Measurements from ENCODE around the gene TGM2. TPM values are rescaled to one million over a fixed set of nuclear protein-coding genes. Genes with fewer than 3 reads are reported as not detected.
"Not testable (repeated sequence)": the region's sequence is repeated elsewhere in the genome, so short reads cannot be mapped to it uniquely, and the experiment has no call there.

The TGM2 gene
- total RNA-seq, 4 donors from 2014 or later: 163 to 385 (median 188) TPM

DNA sequence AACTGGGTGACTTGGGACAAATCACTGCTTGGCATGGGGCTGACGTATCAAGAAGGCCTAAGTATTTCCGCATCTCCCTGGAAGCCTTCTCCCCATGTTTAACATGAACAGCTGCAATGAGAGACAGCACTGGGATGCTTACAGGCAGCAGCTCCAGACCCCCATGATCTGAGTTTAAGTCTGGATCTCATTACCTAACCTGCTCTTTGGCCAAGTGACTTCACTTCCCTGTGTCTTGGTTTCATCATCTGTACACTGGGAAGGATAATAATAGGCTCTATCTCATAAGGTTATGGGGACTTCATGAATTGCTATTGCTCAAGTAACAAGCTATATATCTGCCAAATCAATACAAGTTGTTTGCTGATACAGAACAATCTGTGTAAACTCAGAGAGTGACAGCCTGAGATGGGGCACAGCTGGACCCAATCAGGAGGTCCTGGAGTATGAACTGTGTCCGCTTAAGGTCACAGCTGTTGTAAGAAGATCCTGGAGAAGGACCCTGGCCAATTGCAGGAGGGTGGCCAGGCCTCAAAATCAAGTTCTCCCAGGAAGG, 56.0 kb downstream of the TGM2 start:
- 21 to 57% methylated on average over 1 to 2 of the region's 3 CpGs for WGBS, 2 donors (ENCODE audit: low coverage in 1 of 2)
- H3K4me1 ChIP-seq: peaks cover 3 to 50% (median 27%) of the 10 kb centered on the region in 3 donors
- no peaks in the 10 kb centered on the region for H3K36me3 ChIP-seq
- H3K9me3 ChIP-seq: no peaks in the 10 kb centered on the region
- peak overlapping the region; percentile 12 to 85 (median 74) for H3K27ac ChIP-seq
- peak; percentile 84 for TF ChIP-seq POLR2AphosphoS5 (IDR thresholded peaks at IDR 0.05)
- TF ChIP-seq, protein P1, sequence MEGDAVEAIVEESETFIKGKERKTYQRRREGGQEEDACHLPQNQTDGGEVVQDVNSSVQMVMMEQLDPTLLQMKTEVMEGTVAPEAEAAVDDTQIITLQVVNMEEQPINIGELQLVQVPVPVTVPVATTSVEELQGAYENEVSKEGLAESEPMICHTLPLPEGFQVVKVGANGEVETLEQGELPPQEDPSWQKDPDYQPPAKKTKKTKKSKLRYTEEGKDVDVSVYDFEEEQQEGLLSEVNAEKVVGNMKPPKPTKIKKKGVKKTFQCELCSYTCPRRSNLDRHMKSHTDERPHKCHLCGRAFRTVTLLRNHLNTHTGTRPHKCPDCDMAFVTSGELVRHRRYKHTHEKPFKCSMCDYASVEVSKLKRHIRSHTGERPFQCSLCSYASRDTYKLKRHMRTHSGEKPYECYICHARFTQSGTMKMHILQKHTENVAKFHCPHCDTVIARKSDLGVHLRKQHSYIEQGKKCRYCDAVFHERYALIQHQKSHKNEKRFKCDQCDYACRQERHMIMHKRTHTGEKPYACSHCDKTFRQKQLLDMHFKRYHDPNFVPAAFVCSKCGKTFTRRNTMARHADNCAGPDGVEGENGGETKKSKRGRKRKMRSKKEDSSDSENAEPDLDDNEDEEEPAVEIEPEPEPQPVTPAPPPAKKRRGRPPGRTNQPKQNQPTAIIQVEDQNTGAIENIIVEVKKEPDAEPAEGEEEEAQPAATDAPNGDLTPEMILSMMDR (IDR thresholded peaks at IDR 0.05): no peak
- peak; percentile 67 for ATAC-seq
- H3K27me3 ChIP-seq: no peaks in the 10 kb centered on the region
- H3K4me3 ChIP-seq: no peak overlapping the region

DNA sequence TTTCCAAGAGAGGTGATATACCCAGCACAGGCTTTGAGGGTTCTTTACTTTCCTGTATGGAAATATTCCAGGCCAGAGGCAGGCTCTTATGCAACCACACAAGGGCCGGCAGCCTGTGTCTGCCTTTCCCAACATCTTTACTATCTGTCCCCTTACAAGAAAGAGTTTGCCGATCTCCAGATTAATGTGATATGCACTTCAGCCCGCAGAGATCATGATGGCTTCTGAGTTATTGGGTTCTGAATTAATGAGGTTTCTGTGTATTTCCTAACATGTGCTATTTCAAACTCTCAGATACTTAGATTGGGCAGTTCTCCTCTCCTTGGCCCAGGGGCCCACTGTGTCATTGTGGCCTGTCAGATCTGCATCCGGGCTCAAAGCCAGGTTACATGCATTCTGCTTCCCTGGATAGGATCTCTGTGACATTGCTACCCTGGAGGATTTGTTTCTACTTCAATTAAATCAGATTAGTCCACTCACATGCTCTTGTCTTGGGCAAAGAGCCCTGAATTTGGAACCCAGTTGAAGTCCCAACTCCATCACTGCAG, 56.6 kb downstream of the TGM2 start:
- peaks cover 3 to 45% (median 27%) of the 10 kb centered on the region in 3 donors for H3K4me1 ChIP-seq
- no peaks in the 10 kb centered on the region for H3K27me3 ChIP-seq
- H3K36me3 ChIP-seq: no peaks in the 10 kb centered on the region
- peak; percentile 26 for ATAC-seq
- H3K27ac ChIP-seq: peak overlapping the region; percentile 12 to 85 (median 74)
- H3K9me3 ChIP-seq: no peaks in the 10 kb centered on the region
- TF ChIP-seq EP300 (IDR thresholded peaks at IDR 0.05): no peak
- TF ChIP-seq POLR2AphosphoS5 (IDR thresholded peaks at IDR 0.05): peak; percentile 61
- TF ChIP-seq, protein P1 (IDR thresholded peaks at IDR 0.05): no peak
- WGBS, 2 donors (ENCODE audit: low coverage in 1 of 2): 32 to 34% methylated on average over 2 to 3 of the region's 4 CpGs
- H3K4me3 ChIP-seq: no peak overlapping the region

DNA sequence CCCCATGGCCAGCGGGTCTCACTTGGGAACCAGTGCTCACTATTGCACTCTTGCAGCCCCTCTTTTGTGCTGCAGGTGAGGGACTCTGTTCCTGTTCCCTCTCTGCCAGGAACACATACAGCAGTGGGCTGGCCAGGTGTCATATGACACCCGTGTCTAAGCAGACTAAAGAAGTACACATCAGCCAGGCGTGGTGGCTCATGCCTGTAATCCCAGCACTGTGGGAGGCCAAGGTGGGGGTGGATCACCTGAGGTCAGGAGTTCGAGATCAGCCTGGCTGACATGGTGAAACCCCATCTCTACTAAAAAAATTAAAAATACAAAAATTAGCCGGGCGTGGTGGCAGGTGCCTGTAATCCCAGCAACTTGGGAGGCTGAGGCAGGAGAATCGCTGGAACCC, 57.2 kb downstream of the TGM2 start:
- H3K4me1 ChIP-seq: peaks cover 3 to 42% (median 27%) of the 10 kb centered on the region in 3 donors
- 79 to 100% methylated on average over 2 to 7 of the region's 7 CpGs for WGBS, 2 donors (ENCODE audit: low coverage in 1 of 2)
- H3K27me3 ChIP-seq, H3K4me3 ChIP-seq, ATAC-seq, H3K36me3 ChIP-seq, H3K9me3 ChIP-seq: not testable (repeated sequence)
- H3K27ac ChIP-seq: peak overlapping the region in 2 of 4 donors; percentile 72 to 77

DNA sequence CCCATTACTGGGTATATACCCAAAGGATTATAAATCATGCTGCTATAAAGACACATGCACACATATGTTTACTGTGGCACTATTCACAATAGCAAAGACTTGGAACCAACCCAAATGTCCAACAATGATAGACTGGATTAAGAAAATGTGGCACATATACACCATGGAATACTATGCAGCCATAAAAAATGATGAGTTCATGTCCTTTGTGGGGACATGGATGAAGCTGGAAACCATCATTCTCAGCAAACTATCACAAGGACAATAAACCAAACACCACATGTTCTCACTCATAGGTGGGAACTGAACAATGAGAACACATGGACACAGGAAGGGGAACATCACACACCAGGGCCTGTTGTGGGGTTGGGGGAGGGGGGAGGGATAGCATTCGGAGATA, 57.7 kb downstream of the TGM2 start:
- WGBS, 2 donors (ENCODE audit: low coverage in 1 of 2): 100% methylated on average over 1 of the region's 1 CpG; no CpG with 5 or more reads in 1 of the 2 donors

DNA sequence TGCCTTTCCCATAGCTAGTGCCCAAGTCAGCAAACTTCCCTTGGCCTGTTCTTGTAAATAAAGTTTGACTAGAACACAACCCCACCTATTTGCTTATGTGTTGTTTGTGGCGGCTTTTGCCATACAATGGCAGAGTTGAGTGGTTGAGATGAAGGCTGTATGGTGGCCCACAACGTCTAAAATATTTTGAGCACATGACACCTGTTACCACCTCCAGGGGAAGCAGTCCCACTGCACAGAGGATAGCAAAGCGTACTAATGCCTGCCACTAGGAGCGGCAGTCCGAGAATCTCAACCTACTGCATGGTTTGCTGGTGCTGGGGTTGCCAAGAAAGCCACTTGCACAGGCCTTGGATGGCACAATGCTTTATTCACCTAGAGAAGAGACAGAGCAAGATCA, 58.6 kb downstream of the TGM2 start:
- Histone ChIP-seq H3K36me3 (no peaks in the 10 kb centered on the region), H3K9me3 (no peaks in the 10 kb centered on the region), H3K27me3 (no peaks in the 10 kb centered on the region), H3K27ac (no peak overlapping the region), H3K4me3 (no peak overlapping the region), H3K4me1 (peaks cover 3 to 38% (median 27%) of the 10 kb centered on the region in 3 donors)
- no peak for ATAC-seq
- TF ChIP-seq, protein P1 (IDR thresholded peaks at IDR 0.05): no peak
- TF ChIP-seq POLR2A (IDR thresholded peaks at IDR 0.05): no peak
- TF ChIP-seq POLR2AphosphoS5 (IDR thresholded peaks at IDR 0.05): no peak
- TF ChIP-seq EP300 (IDR thresholded peaks at IDR 0.05): no peak
- WGBS, 2 donors (ENCODE audit: low coverage in 1 of 2): no CpG with 5 or more reads among the region's 5 CpGs

More for the DNA sequence above, 57.7 kb downstream of the TGM2 start:
- not testable (repeated sequence) for ATAC-seq, H3K9me3 ChIP-seq, H3K36me3 ChIP-seq, H3K27ac ChIP-seq, H3K4me3 ChIP-seq, H3K27me3 ChIP-seq
- H3K4me1 ChIP-seq: peaks cover 3 to 42% (median 27%) of the 10 kb centered on the region in 3 donors

DNA sequence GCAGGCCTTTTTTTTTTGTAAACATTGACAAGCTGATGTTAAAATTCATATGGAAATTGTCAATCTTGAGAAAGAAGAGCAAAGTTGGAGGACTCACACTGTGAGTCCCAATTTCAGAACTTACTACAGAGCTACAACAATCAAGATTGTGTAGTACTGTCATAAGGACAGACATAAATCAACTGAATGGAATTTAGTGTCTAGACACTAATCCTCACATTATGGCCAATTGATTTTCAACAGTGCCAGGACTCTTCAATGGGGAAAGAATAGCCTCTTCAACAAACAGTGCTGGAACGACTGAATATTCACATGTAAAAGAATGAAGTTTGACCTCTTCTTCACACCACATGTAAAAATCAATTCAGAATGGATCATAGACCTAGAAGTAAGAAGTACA, 60.8 kb downstream of the TGM2 start:
- no peaks in the 10 kb centered on the region for H3K36me3 ChIP-seq
- no peaks in the 10 kb centered on the region for H3K27me3 ChIP-seq
- WGBS, 2 donors (ENCODE audit: low coverage in 1 of 2): 20 to 33% methylated on average over 1 of the region's 1 CpG
- ATAC-seq: no peak
- TF ChIP-seq, protein P1 (IDR thresholded peaks at IDR 0.05): no peak
- no peak for TF ChIP-seq EP300 (IDR thresholded peaks at IDR 0.05)
- H3K4me3 ChIP-seq: no peak overlapping the region
- H3K27ac ChIP-seq: no peak overlapping the region
- no peaks in the 10 kb centered on the region for H3K9me3 ChIP-seq
- peaks cover 0 to 16% (median 13%) of the 10 kb centered on the region in 3 donors for H3K4me1 ChIP-seq

DNA sequence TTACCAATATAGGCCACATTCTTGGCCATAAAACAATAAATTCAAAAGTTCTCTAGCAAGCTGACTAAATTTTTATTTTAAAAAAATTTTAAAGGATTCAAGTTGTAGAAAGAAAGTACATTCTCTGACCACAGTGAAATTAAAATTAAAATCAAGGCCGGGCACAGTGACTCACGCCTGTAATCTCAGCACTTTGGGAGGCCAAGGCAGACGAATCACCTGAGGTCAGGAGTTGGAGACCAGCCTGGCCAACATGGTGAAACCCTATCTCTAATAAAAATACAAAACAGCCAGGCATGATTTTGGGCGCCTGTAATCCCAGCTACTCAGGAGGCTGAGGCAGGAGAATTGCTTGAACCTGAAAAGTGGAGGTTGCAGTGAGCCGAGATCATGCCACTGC, 62.9 kb downstream of the TGM2 start:
- not testable (repeated sequence) for ATAC-seq, H3K9me3 ChIP-seq, H3K4me3 ChIP-seq, H3K27ac ChIP-seq, H3K4me1 ChIP-seq, H3K36me3 ChIP-seq, H3K27me3 ChIP-seq
- 78 to 100% methylated on average over 1 to 5 of the region's 5 CpGs for WGBS, 2 donors (ENCODE audit: low coverage in 1 of 2)
